GM12872 (cell line): ENCODE measurements around the gene ZNF319.

Experiments used
- TF ChIP-seq, protein P1 (sequence below): IDR thresholded peaks from 3 replicates; pipeline ENCODE4 v1.5.1; 2011; ENCODE audit warnings: low read depth, mild to moderate bottlenecking, low read length, moderate library complexity; ENCODE audit not compliant: insufficient read depth

Gene ZNF319

GRCh38 chr16:58045096-58045495 lies 44.6 kb upstream of the ZNF319 start:
- TF ChIP-seq, protein P1, sequence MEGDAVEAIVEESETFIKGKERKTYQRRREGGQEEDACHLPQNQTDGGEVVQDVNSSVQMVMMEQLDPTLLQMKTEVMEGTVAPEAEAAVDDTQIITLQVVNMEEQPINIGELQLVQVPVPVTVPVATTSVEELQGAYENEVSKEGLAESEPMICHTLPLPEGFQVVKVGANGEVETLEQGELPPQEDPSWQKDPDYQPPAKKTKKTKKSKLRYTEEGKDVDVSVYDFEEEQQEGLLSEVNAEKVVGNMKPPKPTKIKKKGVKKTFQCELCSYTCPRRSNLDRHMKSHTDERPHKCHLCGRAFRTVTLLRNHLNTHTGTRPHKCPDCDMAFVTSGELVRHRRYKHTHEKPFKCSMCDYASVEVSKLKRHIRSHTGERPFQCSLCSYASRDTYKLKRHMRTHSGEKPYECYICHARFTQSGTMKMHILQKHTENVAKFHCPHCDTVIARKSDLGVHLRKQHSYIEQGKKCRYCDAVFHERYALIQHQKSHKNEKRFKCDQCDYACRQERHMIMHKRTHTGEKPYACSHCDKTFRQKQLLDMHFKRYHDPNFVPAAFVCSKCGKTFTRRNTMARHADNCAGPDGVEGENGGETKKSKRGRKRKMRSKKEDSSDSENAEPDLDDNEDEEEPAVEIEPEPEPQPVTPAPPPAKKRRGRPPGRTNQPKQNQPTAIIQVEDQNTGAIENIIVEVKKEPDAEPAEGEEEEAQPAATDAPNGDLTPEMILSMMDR: no peak

DNA sequence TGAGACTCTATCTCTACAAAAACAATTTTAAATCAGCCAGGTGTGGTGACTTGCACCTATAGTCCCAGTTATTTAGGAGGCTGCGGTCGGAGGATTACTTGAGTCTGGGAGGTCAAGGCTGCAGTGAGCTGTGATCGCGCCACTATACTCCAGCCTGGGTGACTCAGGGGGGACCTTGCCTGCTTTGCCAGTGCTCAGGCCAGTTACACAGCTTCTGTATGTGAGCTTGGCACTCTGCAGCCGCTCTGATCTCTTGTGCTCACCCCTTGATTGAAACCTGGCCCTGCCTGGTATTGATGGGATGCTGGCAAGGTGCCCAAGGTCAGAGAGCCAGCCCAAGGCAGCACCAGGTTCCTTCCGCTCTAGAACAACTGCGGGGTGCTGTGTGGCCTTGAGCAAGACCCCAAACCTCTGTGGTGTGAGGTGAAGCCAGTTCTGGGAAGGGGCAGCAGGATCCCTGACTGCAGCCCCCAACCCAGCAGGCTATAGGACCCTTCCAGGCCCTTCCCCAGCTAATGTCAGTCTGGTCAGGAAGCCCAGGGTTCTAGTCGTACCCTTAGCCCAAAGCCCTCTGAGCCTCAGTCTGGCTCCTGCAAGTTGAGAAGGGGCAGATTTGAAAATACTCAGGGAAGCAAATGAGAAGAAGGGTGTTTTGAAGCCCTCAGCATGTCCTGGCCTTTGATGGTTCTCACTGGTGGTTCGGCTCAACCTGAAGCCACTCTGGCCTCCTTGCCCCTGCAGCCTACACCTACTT lies 44.0 kb upstream of the ZNF319 start:
- TF ChIP-seq, protein P1: no peak

DNA sequence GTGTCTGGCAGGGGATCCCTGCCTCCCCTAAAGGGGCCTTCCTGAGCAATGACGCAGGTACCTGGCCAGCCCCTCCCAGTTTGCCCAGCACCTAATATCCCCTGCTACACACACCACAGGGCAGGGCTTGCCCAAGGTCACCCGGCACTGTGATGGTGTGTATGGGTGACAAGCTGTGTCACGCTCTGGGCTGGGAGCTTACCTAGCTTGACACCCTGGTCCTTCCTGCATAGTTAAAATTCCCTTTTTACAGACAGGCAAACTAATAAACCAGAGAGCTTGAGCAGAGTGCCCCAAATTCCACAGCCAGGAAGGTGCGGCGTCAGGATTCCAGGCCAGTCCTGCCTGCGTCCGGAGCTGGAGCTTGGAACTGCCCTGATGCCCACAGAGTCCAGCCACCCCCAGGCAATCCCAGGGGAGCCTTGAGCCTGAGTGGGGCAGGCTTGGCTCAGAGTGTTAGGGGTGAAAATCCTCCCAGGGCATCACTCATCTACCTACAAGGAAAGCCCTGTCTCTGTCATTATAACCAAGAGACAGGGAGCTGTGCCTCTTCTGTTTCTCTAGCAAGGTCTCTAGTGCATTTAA lies 43.2 kb upstream of the ZNF319 start:
- TF ChIP-seq, protein P1: no peak

DNA sequence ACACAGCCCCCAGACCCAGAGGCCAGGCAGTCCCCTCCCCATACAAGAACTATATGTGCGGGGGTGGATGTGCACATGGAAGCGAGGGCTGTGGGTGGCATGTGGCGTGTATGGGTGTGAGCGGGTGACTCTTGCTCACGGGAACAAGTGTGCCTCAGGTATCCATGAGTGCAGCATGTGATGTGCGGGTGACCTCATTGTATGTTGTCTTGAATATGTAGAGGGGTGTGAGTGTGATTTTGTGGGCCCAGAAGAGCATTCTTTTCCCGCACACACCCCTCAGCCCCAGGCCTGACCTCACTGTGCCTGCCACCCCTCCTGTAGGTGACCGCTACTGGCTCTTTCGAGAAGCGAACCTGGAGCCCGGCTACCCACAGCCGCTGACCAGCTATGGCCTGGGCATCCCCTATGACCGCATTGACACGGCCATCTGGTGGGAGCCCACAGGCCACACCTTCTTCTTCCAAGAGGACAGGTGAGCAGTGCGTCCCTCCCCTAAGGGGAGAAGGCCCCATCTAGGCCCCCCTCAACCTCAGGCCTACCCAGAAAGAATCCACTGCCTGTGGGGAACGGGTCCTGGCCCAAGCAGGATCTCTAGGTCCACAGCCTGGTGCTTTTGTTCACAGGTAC lies 42.5 kb upstream of the ZNF319 start:
- TF ChIP-seq, protein P1: no peak

- TF ChIP-seq, protein P1: no peak
Measured at GRCh38 chr16:58042001-58042885, 41.8 kb upstream of the ZNF319 start.

- TF ChIP-seq, protein P1: no peak
Measured at GRCh38 chr16:58041628-58041955, 41.1 kb upstream of the ZNF319 start.

DNA sequence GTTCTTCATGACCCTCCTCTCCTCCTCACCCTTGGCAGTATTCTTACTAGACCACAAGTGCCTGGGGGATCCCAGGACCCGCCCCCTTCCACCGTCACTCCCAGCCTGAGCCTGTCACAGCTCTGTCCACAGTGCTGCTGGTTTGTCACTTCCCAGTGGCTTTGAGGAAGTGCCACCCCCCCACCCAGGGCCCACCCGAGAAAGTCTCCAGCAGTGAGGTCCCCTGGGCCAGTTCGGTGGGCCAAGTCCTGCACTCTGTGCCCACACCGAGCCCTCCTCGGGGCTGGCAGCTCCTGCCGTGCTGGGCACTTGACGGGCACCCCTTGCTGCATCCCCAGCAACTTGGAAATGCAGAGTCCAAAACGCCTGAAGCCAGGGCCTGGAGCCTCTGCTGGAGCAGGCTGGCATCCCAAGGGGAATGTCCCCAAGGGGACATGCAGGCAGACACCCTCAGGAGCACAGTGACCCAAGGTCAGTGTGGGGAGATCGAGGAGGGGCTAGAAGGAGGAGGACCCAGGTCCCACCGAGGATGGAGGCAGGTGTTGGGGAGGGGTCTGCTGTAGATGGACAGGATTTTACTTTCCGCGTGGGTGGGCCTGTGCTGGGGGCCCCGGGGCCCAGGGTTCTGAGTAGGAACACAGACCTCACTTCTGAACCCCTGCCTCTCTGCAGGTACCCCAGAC lies 40.6 kb upstream of the ZNF319 start:
- TF ChIP-seq, protein P1: no peak
